IMR-90 (cell line): ENCODE data around the gene OR5B21. TPM values are rescaled to one million over a fixed set of nuclear protein-coding genes. Genes with fewer than 3 reads are reported as not detected.

Source experiments
- ATAC-seq: fragments of 200-7000 bp; cut with Tn5 transposase; 2 replicates; pipeline ENCODE4 v1.9.1; 2020; ENCODE audit warnings: low read depth, mild to moderate bottlenecking, moderate library complexity
- BruUV-seq: library from RNA; stranded (reverse); fragments of 400-500 nt; replicated peaks from 2 replicates; lab custom pipeline; 2021; lab: Mats Ljungman, UMichigan
- CTCF ChIA-PET: fragments of 300-600 bp; formaldehyde crosslinking; extraction: SDS; loops from one replicate; lab custom pipeline; 2021; ENCODE audit warnings: antibody characterized with exemption; lab: Yijun Ruan, JAX
- POLR2A ChIA-PET: fragments of 300-600 bp; sonication (Branson Sonifier 250); formaldehyde crosslinking; loops from one replicate; lab custom pipeline; 2022; ENCODE audit warnings: antibody characterized with exemption; ENCODE audit not compliant: unreplicated experiment; lab: Charles Lee
- DNase-seq: peaks from one replicate; pipeline ENCODE4 v3.0.0; 2013
- H2AFZ ChIP-seq: replicated peaks from 2 replicates; pipeline ENCODE3; 2013; ENCODE audit warnings: low read length, mild to moderate bottlenecking; ENCODE audit not compliant: poor library complexity
- H2AK5ac ChIP-seq: 2 replicates; pipeline ENCODE4 v1.6.1; 2013; ENCODE audit warnings: low read depth, low read length, inconsistent platforms
- H2AK9ac ChIP-seq: replicated peaks from 2 replicates; pipeline ENCODE3; 2013; ENCODE audit warnings: mild to moderate bottlenecking, low read depth, low read length, moderate library complexity; ENCODE audit not compliant: poor library complexity
- H2BK120ac ChIP-seq: 2 replicates; pipeline ENCODE4 v1.6.1; 2013; ENCODE audit warnings: low read depth, low read length, inconsistent platforms
- H2BK15ac ChIP-seq: 3 replicates; pipeline ENCODE4 v1.6.1; 2013; ENCODE audit warnings: low read depth, low read length, inconsistent platforms
- H2BK20ac ChIP-seq: 2 replicates; pipeline ENCODE4 v1.6.1; 2013; ENCODE audit warnings: low read depth, mild to moderate bottlenecking, inconsistent platforms, low read length, moderate library complexity
- H2BK5ac ChIP-seq: 2 replicates; pipeline ENCODE4 v1.6.1; 2013; ENCODE audit warnings: mild to moderate bottlenecking, low read depth, low read length, inconsistent platforms; ENCODE audit not compliant: poor library complexity, severe bottlenecking
- H3K14ac ChIP-seq: replicated peaks from 2 replicates; pipeline ENCODE4 v1.6.1; 2013; ENCODE audit warnings: low read depth, low read length, inconsistent platforms
- H3K18ac ChIP-seq: 2 replicates; pipeline ENCODE4 v1.6.1; 2013; ENCODE audit warnings: low read depth, low read length, control low read depth
- H3K23ac ChIP-seq: 2 replicates; pipeline ENCODE4 v1.6.1; 2013; ENCODE audit warnings: low read depth, low read length, inconsistent platforms
- H3K27ac ChIP-seq: 2 replicates; pipeline ENCODE4 v1.5.1; 2013; ENCODE audit warnings: mild to moderate bottlenecking, control low read depth, low read length; ENCODE audit not compliant: insufficient read depth
- H3K27me3 ChIP-seq: 2 replicates; pipeline ENCODE4 v1.6.1; 2013; ENCODE audit warnings: low read length; ENCODE audit not compliant: control insufficient read depth, insufficient read depth
- H3K36me3 ChIP-seq: 2 replicates; pipeline ENCODE4 v1.6.1; 2013; ENCODE audit warnings: low read length, mixed read lengths; ENCODE audit not compliant: control insufficient read depth, insufficient read depth
- H3K4ac ChIP-seq: 2 replicates; pipeline ENCODE4 v1.6.1; 2013; ENCODE audit warnings: low read depth, low read length, inconsistent platforms
- H3K4me1 ChIP-seq: 2 replicates; pipeline ENCODE4 v1.6.1; 2013; ENCODE audit warnings: low read length, mixed read lengths; ENCODE audit not compliant: control insufficient read depth, insufficient read depth
- H3K4me2 ChIP-seq: 2 replicates; pipeline ENCODE4 v1.6.1; 2013; ENCODE audit warnings: low read depth, mild to moderate bottlenecking, control low read depth, low read length, moderate library complexity
- H3K4me3 ChIP-seq: 2 replicates; pipeline ENCODE4 v1.5.1; 2013; ENCODE audit warnings: low read depth, mild to moderate bottlenecking, control low read depth, low read length, moderate library complexity; ENCODE audit not compliant: insufficient read depth
- H3K56ac ChIP-seq: 2 replicates; pipeline ENCODE4 v1.6.1; 2013; ENCODE audit warnings: low read length, inconsistent platforms; ENCODE audit not compliant: insufficient read depth; ENCODE audit errors: extremely low read depth
- H3K79me1 ChIP-seq, 2 experiments: 2 replicates each; pipeline ENCODE4 v1.6.1; 2013; ENCODE audit warnings: low read length in 2 of 2, inconsistent platforms in 1 of 2, low read depth in 1 of 2
- H3K9ac ChIP-seq: 2 replicates; pipeline ENCODE4 v1.6.1; 2013; ENCODE audit warnings: low read depth, low read length, control low read depth
- H3K9me1 ChIP-seq: 2 replicates; pipeline ENCODE4 v1.6.1; 2013; ENCODE audit warnings: low read length, inconsistent platforms; ENCODE audit not compliant: insufficient read depth
- H3K9me3 ChIP-seq: 2 replicates; pipeline ENCODE4 v1.6.1; 2013; ENCODE audit warnings: low read length; ENCODE audit not compliant: control insufficient read depth, insufficient read depth
- H4K20me1 ChIP-seq: 2 replicates; pipeline ENCODE4 v1.6.1; 2013; ENCODE audit warnings: low read length, inconsistent platforms; ENCODE audit not compliant: insufficient read depth
- H4K5ac ChIP-seq: 2 replicates; pipeline ENCODE4 v1.6.1; 2013; ENCODE audit warnings: mild to moderate bottlenecking, low read depth, low read length, control low read depth
- H4K8ac ChIP-seq, 2 experiments: 2 replicates each; pipeline ENCODE4 v1.6.1; 2013; ENCODE audit warnings: low read depth in 2 of 2, low read length in 2 of 2, control low read depth in 1 of 2, inconsistent platforms in 1 of 2
- H4K91ac ChIP-seq: 2 replicates; pipeline ENCODE4 v1.6.1; 2013; ENCODE audit warnings: low read depth, low read length, inconsistent platforms; ENCODE audit not compliant: insufficient read depth
- CEBPB ChIP-seq: IDR thresholded peaks from 2 replicates; pipeline ENCODE4 v1.6.1; 2012; ENCODE audit warnings: low read depth, low read length, improper control_type of control experiment
- CHD1 ChIP-seq: IDR thresholded peaks from 2 replicates; pipeline ENCODE4 v1.6.1; 2012; ENCODE audit warnings: low read depth, low read length, improper control_type of control experiment
- MXI1 ChIP-seq: IDR thresholded peaks from 2 replicates; pipeline ENCODE4 v1.6.1; 2012; ENCODE audit warnings: low read depth, mild to moderate bottlenecking, low read length, moderate library complexity, borderline replicate concordance
- NFE2L2 ChIP-seq: fragments of 150-350 bp; IDR thresholded peaks from 2 replicates; pipeline ENCODE4 v1.6.1; 2016; ENCODE audit warnings: low read depth, mild to moderate bottlenecking, low read length
- POLR2A ChIP-seq: IDR thresholded peaks from 2 replicates; pipeline ENCODE4 v1.6.1; 2012; ENCODE audit warnings: mild to moderate bottlenecking, low read depth, low read length
- RCOR1 ChIP-seq: IDR thresholded peaks from 2 replicates; pipeline ENCODE4 v1.6.1; 2012; ENCODE audit warnings: mild to moderate bottlenecking, low read length, improper control_type of control experiment; ENCODE audit not compliant: insufficient replicate concordance
- RFX5 ChIP-seq: IDR thresholded peaks from 2 replicates; pipeline ENCODE4 v1.8.0; 2012; ENCODE audit warnings: low read depth, mild to moderate bottlenecking, low read length, moderate library complexity
- SMC3 ChIP-seq: fragments of 150-350 bp; IDR thresholded peaks from 2 replicates; pipeline ENCODE4 v1.6.1; 2016; ENCODE audit warnings: low read depth, mild to moderate bottlenecking, antibody characterized with exemption, low read length, moderate library complexity
- WGBS, 2 experiments: methylation state at CpG; one replicate each; pipeline versions ENCODE4 v1.1.5 to v1.1.7; 2013; ENCODE audit warnings: missing lambda C conversion rate in 2 of 2; ENCODE audit not compliant: insufficient read length in 1 of 2; ENCODE audit errors: extremely low coverage in 2 of 2; 5-methylcytosine and 5-hydroxymethylcytosine counted together
- dilution Hi-C: fragments of 300-500 bp; cut with HindIII; formaldehyde crosslinking; loops from one replicate; pipeline ENCODE4 v1.14.3; 2018; ENCODE audit warnings: low sequenced_read_pairs; ENCODE audit not compliant: unreplicated experiment
- in situ Hi-C: fragments of 300-500 bp; cut with MboI; formaldehyde crosslinking; loops from 3 replicates; pipeline ENCODE4 v1.14.3; 2019; ENCODE audit warnings: low sequenced_read_pairs, inconsistent platforms, mixed read lengths
- intact Hi-C: fragments of 100-400 bp; cut with micrococcal nuclease; formaldehyde crosslinking; loops from 2 replicates; pipeline ENCODE4 v1.10.0; 2022
- polyA plus RNA-seq, 3 experiments: library from polyadenylated mRNA; depleted of rRNA; stranded (reverse); fragments of >200 nt; gene quantifications; 2 replicates each; pipeline ENCODE4 v1.2.3, GENCODE V29; 2012; ENCODE audit warnings: low replicate concordance in 1 of 3
- total RNA-seq: library from RNA; depleted of rRNA; stranded (reverse); fragments of >200 nt; gene quantifications from 2 replicates; pipeline ENCODE4 v1.2.3, GENCODE V29; 2012

Gene OR5B21
- total and polyA plus RNA-seq, 2 of the 4 experiments (the other 2 are of a cell fraction) = not detected

GRCh38 chr11:58508005-58508404 lies at the start of gene OR5B21 (continued):
- TF ChIP-seq RFX5 (no peak), CEBPB (no peak)

GRCh38 chr11:58549644-58550043 lies 41.7 kb upstream of the OR5B21 start:
- in situ Hi-C loops = no loop called here
- dilution Hi-C loops = no loop called here
- ChIA-PET CTCF (no interaction called here), POLR2A (no interaction called here)
- no TSS peak for BruUV-seq
- Histone ChIP-seq H3K23ac (no peak overlapping the region), H3K36me3 (peaks cover 22% of the 10 kb centered on the region), H3K18ac (no peak overlapping the region), H4K91ac (no peak overlapping the region), H3K9me3 (no peaks in the 10 kb centered on the region), H3K9me1 (0 out of 2 replicates have a peak, but pooled peaks cover 3% of the 10 kb centered on the region), H3K27ac (no peak overlapping the region), H3K4me1 (no peaks in the 10 kb centered on the region), H3K27me3 (no peaks in the 10 kb centered on the region), H2AFZ (no peak overlapping the region), H2AK9ac (no peak overlapping the region), H3K14ac (no peak overlapping the region), H3K9ac (no peak overlapping the region), H4K5ac (no peak overlapping the region), H2BK15ac (no peak overlapping the region), H3K56ac (no peak overlapping the region), H3K4me2 (no peak overlapping the region), H4K20me1 (no peaks in the 10 kb centered on the region), H3K4ac (no peak overlapping the region), H2BK5ac (no peak overlapping the region), H3K79me1 (no peaks in the 10 kb centered on the region), H4K8ac (no peak overlapping the region), H2BK20ac (no peak overlapping the region), H2AK5ac (no peak overlapping the region), H3K4me3 (no peak overlapping the region), H2BK120ac (no peak overlapping the region)
- ATAC-seq (no peak), DNase-seq (no peak)
- intact Hi-C loops = no loop called here
- 94% methylated on average over 3 of the region's 7 CpGs; no CpG with 5 or more reads in 1 of the 2 experiments for WGBS, 2 experiments
- TF ChIP-seq MXI1 (no peak), SMC3 (no peak), NFE2L2 (no peak), RCOR1 (no peak), POLR2A (no peak), CHD1 (no peak)
